Articular chondrocyte of knee joint (primary cell): Measurements from ENCODE around the gene IGIP. TPM values are rescaled to one million over a fixed set of nuclear protein-coding genes. Genes with fewer than 3 reads are reported as not detected.

Experiments
- total RNA-seq: library from RNA; depleted of rRNA; stranded (reverse); fragments of >200 nt; gene quantifications from 2 replicates; pipeline ENCODE4 v1.2.3, GENCODE V29; 2012

The IGIP gene
- 17.0 and 19.9 TPM in 2 replicates for total RNA-seq

GRCh38 chr5:140125637-140126036, at the start of gene IGIP:
Gene IGIP, plus strand, starts transcription at chr5:140125937. Its CDS starts 2,540 bp downstream, at chr5:140128477.

GRCh38 chr5:140113699-140114263, 12.0 kb upstream of the IGIP start, which contains the start of gene PURA:
Gene PURA, plus strand, starts transcription at chr5:140114109. Its CDS starts 73 bp downstream, at chr5:140114182.

GRCh38 chr5:140174465-140175366, 49.0 kb downstream of the IGIP start, which contains the start of gene CYSTM1:
Gene CYSTM1, plus strand, starts transcription at chr5:140175188. Its CDS starts 19,278 bp downstream, at chr5:140194466.

Other genes with a start within 250 kb of the IGIP start
- gene NRG2, start 82.6 kb upstream of the IGIP start, total RNA-seq = 0.78 and 1.6 TPM in 2 replicates
- 39.3 and 53.5 TPM in 2 replicates for gene PURA, start 11.8 kb upstream of the IGIP start, total RNA-seq
- 19.3 and 22.6 TPM in 2 replicates for gene CYSTM1, start 49.3 kb downstream of the IGIP start, total RNA-seq
- gene PFDN1, start 177.2 kb downstream of the IGIP start, total RNA-seq = 60.7 and 63.2 TPM in 2 replicates
- gene HBEGF, start 220.7 kb downstream of the IGIP start, total RNA-seq = 1.8 and 5.2 TPM in 2 replicates
- gene SLC4A9, start 234.3 kb downstream of the IGIP start, total RNA-seq = not detected in 2 replicates